Stimulated activated CD8-positive, alpha-beta memory T cell treated with anti-CD3 and anti-CD28 coated beads, Interleukin-7, amount 100 ng/mL, for 48 hours (primary cell): ENCODE data around the gene ATP5PD.

Experiments used
- DNase-seq, 2 donors: peaks; one replicate each; pipeline ENCODE4 v3.0.0-alpha.2; 2020; ENCODE audit warnings: low read depth in 1 of 2; ENCODE audit errors: extremely low read depth in 1 of 2

Gene ATP5PD

GRCh38 chr17:75001915-75002843 is 44.6 kb downstream of the ATP5PD start:
- no peak for DNase-seq

GRCh38 chr17:74999523-74999922 is 47.2 kb downstream of the ATP5PD start:
- no peak for DNase-seq

GRCh38 chr17:74998783-74999182 is 48.0 kb downstream of the ATP5PD start:
- DNase-seq = no peak

DNA sequence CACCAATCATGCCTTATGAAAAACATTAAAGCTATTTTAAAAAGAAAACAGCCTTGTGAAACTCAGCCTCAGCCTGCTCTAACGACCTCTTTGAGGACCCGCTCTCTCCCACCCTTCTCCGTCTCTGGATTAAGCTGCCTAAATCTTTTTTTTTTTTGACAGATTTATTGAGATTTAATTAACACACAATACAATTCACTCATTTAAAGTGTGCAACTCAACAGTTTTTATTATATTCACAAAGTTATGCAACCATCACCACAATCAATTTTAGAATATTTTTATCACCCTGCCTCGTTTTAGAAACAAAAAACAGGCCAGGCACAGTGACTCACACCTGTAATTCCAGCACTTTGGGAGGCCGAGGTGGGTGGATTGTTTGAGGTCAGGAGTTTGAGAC is 50.9 kb downstream of the ATP5PD start:
- no peak for DNase-seq

GRCh38 chr17:74994440-74994839 is 52.3 kb downstream of the ATP5PD start:
- no peak for DNase-seq

DNA sequence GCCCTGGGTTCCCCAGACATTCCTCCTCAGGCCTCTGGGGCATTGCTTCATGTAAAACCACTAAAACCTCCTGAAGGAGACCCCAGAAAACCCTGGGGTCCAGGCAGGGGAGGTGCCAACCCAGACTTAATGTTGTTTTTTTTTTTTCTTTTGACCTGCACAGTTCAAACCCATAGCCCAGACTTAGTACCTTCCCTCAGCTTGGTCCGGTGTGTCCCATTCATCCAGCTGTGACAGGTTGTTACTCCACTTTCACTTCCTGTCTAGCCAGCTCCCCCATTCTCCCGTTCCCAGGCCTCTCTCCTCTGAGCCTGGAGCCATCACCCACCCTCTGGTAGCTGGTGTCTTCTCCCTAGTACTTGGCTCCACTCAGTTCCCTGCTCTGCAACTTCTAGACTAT is 54.5 kb downstream of the ATP5PD start:
- DNase-seq = no peak

- DNase-seq = no peak
These were observed 56.1 kb downstream of the ATP5PD start for GRCh38 chr17:74990581-74991105.
